Activated CD4-positive, alpha-beta T cell treated with anti-CD3 and anti-CD28 coated beads, Interleukin-2, amount 10 ng/mL, durations not matched to agents 7 days and 5 days (primary cell): ENCODE results near the gene HILPDA. TPM values are rescaled to one million over a fixed set of nuclear protein-coding genes. Genes with fewer than 3 reads are reported as not detected.
"Not testable (repeated sequence)": the region's sequence is repeated elsewhere in the genome, so short reads cannot be mapped to it uniquely, and the experiment has no call there.

Experiments used
- CTCF ChIA-PET: fragments of 350-600 bp; sonication (Branson Sonifier 250); formaldehyde crosslinking; loops from one replicate; lab custom pipeline; 2021; ENCODE audit warnings: antibody characterized with exemption; lab: Charles Lee
- POLR2A ChIA-PET: fragments of 350-600 bp; sonication (Branson Sonifier 250); formaldehyde crosslinking; loops from one replicate; lab custom pipeline; 2021; ENCODE audit warnings: antibody characterized with exemption; lab: Charles Lee
- DNase-seq: peaks from one replicate; pipeline ENCODE4 v3.0.0-alpha.2; 2020
- H3K27ac Mint-ChIP-seq: one replicate; pipeline ENCODE4 v1.8.0; 2021; ENCODE audit warnings: mild to moderate bottlenecking, moderate library complexity, mixed read lengths
- H3K27me3 Mint-ChIP-seq: one replicate; pipeline ENCODE4 v1.8.0; 2021; ENCODE audit warnings: mixed read lengths
- H3K36me3 Mint-ChIP-seq: one replicate; pipeline ENCODE4 v1.8.0; 2021; ENCODE audit warnings: low read depth, mixed read lengths
- H3K4me1 Mint-ChIP-seq: one replicate; pipeline ENCODE4 v1.8.0; 2021; ENCODE audit warnings: mixed read lengths
- H3K4me3 Mint-ChIP-seq: one replicate; pipeline ENCODE4 v1.8.0; 2021; ENCODE audit warnings: mild to moderate bottlenecking, moderate library complexity, mixed read lengths
- H3K9me3 Mint-ChIP-seq: one replicate; pipeline ENCODE4 v1.8.0; 2021; ENCODE audit warnings: mixed read lengths
- total RNA-seq, 2 experiments: library from RNA; stranded (reverse); gene quantifications; one replicate each; pipeline ENCODE4 v1.2.3, GENCODE V29; 2021

Gene HILPDA
- total RNA-seq, 2 experiments from 2014 or later, result 10.8 to 11.9 TPM

GRCh38 chr7:128488134-128488533 lies 32.5 kb downstream of the HILPDA start:
- H3K36me3 Mint-ChIP-seq, result peaks cover 15% of the 10 kb centered on the region
- DNase-seq, H3K4me3 Mint-ChIP-seq, CTCF ChIA-PET, H3K27ac Mint-ChIP-seq, POLR2A ChIA-PET, H3K9me3 Mint-ChIP-seq, H3K27me3 Mint-ChIP-seq, H3K4me1 Mint-ChIP-seq: not testable (repeated sequence)

GRCh38 chr7:128497405-128497804 lies 41.7 kb downstream of the HILPDA start:
- H3K27me3 Mint-ChIP-seq, result no peaks in the 10 kb centered on the region
- no peaks in the 10 kb centered on the region for H3K9me3 Mint-ChIP-seq
- H3K27ac Mint-ChIP-seq, result no peak overlapping the region
- ChIA-PET POLR2A (no interaction called here), CTCF (no interaction called here)
- peaks cover 28% of the 10 kb centered on the region for H3K36me3 Mint-ChIP-seq
- no peak overlapping the region for H3K4me3 Mint-ChIP-seq
- no peak for DNase-seq
- no peaks in the 10 kb centered on the region for H3K4me1 Mint-ChIP-seq

GRCh38 chr7:128505416-128505815 lies 49.7 kb downstream of the HILPDA start:
- DNase-seq, POLR2A ChIA-PET, H3K27me3 Mint-ChIP-seq, CTCF ChIA-PET, H3K9me3 Mint-ChIP-seq, H3K4me3 Mint-ChIP-seq, H3K27ac Mint-ChIP-seq: not testable (repeated sequence)
- Mint-ChIP-seq H3K36me3 (peaks cover 18% of the 10 kb centered on the region), H3K4me1 (peaks cover 18% of the 10 kb centered on the region)

GRCh38 chr7:128506819-128507218 lies 51.1 kb downstream of the HILPDA start:
- DNase-seq, H3K4me3 Mint-ChIP-seq, H3K27ac Mint-ChIP-seq, H3K27me3 Mint-ChIP-seq, H3K36me3 Mint-ChIP-seq, H3K9me3 Mint-ChIP-seq, POLR2A ChIA-PET, CTCF ChIA-PET: not testable (repeated sequence)
- H3K4me1 Mint-ChIP-seq, result peaks cover 18% of the 10 kb centered on the region

- H3K27me3 Mint-ChIP-seq, POLR2A ChIA-PET, H3K27ac Mint-ChIP-seq, H3K36me3 Mint-ChIP-seq, H3K9me3 Mint-ChIP-seq, H3K4me3 Mint-ChIP-seq, CTCF ChIA-PET, DNase-seq: not testable (repeated sequence)
- peaks cover 18% of the 10 kb centered on the region for H3K4me1 Mint-ChIP-seq
Measured at GRCh38 chr7:128507321-128507993, 51.8 kb downstream of the HILPDA start.

Other genes with a start within 250 kb of the HILPDA start
- not detected for gene LEP, start 214.6 kb upstream of the HILPDA start, total RNA-seq
- gene RBM28, start 112.0 kb upstream of the HILPDA start, total RNA-seq, result 10 to 100 TPM; 35.1 to 37.3 TPM
- under 1 TPM; 0.21 to 0.25 TPM for gene PRRT4, start 94.2 kb upstream of the HILPDA start, total RNA-seq
- 10 to 100 TPM; 70.4 to 72.3 TPM for gene IMPDH1, start 45.9 kb upstream of the HILPDA start, total RNA-seq
- gene METTL2B, start 20.9 kb downstream of the HILPDA start, total RNA-seq, result 10 to 100 TPM; 24.7 to 27.3 TPM
- under 1 TPM; 0.48 to 0.92 TPM for gene GARIN1A, start 216.4 kb downstream of the HILPDA start, total RNA-seq